HG02678 (cell line): Measurements from ENCODE around the gene ADCY2.
"Not testable (repeated sequence)": the region's sequence is repeated elsewhere in the genome, so short reads cannot be mapped to it uniquely, and the experiment has no call there.

Experiments
- ATAC-seq: cut with Tn5 transposase; IDR thresholded peaks from one replicate; pipeline ENCODE4 v1.9.1; 2021; ENCODE audit warnings: mild to moderate bottlenecking, moderate library complexity; ENCODE audit not compliant: unreplicated experiment

The ADCY2 gene

DNA sequence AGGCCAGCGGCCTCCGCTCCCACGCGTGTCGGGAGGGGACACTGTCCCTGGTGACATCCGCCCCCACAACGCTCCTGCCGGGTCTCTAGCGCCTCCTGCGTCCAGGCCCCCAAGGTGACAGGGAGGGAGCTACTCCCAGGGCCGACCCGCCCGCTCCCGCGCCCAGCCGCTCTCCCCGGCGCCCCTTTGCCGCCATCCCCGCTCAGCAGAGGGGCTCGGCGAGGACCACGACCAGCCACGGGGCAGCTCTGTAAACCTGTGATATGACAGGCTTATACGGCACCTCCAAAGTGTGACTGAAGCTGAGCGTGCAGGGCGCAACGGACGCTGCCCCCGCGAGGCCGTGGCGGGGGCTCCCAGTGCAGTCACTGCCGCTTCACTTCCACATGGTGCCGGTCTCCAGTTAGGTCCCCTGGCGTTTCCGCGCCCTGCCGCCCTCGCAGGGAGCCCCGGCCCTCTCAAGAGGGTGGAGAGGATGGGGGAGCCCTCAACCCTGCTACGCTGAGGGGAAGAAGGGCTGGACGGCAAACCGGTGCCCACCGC lies 978 bp upstream of the ADCY2 start:
- ATAC-seq = no peak

DNA sequence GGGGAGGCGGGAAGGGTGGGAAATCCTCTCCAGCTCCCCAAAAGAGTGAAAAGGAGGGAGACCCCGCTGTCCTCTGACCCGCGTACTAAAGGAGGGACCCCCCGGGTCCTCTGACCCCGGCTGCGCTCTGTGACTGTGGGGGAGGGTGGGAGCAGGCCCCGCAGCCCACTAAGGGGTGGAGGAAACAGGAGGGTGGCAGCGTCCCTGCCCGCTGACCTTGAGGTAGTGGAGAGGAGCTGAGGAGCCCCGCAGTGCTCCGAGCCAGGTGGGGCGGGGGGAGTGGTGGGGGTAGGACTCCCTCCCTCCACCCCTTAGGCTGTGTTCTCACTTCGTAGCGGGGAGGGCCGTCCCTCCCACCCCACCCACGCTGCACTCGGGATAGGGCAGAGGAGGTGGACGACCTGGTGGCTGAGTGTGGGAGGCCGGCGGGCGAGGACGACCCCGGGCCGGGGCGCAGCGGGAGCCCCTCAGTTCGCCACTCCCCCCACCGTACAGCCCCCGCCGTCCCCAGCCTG lies 449 bp upstream of the ADCY2 start:
- no peak for ATAC-seq

DNA sequence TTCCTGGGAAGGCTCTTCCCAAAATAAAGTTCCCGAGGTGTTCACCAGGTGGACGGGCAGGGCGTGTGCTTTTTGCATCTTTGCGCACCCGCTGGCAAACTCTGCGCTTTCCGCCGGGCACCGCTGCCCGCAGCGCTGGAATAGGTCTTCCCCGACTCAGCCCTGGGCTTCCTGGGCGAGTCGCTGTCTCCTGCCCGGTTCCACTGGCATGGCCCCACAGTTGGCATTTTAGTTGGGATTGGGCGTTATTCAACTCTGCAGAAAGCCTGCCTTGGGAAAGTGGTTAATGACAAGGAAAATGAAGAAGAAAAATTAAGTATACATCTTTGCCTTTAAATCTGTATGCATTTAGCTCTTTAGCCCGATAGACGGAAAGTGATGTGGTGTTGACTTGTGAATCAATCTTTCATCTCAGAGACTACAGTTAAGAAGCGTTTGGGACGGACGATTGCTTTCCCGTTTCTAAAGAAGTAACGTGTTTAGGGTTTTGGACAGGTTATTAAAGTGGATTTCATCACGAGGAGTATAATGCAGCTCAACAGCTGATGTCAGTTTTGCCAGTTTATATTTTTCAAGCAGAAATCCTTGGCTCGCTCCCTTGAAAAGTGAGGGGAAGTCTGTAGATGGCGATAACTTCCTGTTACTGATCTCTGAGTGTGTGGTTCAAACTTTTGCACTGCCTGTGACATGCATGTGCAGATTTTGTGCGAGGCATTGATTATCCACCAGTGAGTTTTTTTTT lies 946 bp downstream of the ADCY2 start:
- no peak for ATAC-seq

DNA sequence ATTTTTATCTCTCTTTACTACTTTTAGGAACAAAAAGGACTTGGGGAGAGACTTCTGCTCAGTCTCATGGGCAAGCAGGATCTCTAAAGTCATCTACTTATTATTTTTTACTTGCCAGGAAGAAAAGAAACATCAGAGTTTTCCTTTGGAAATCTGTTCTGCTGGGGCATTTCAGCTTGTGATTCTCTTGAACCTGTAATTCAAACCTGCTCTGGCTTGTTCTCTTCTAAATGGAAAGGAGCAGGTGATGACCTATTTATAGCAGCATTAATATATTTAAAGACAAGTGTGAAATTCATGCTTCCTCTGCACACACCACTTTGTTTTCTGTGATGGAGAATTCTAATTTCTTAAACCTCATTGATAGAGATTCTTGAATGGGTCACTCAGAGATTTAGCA lies 2.0 kb downstream of the ADCY2 start:
- no peak for ATAC-seq

DNA sequence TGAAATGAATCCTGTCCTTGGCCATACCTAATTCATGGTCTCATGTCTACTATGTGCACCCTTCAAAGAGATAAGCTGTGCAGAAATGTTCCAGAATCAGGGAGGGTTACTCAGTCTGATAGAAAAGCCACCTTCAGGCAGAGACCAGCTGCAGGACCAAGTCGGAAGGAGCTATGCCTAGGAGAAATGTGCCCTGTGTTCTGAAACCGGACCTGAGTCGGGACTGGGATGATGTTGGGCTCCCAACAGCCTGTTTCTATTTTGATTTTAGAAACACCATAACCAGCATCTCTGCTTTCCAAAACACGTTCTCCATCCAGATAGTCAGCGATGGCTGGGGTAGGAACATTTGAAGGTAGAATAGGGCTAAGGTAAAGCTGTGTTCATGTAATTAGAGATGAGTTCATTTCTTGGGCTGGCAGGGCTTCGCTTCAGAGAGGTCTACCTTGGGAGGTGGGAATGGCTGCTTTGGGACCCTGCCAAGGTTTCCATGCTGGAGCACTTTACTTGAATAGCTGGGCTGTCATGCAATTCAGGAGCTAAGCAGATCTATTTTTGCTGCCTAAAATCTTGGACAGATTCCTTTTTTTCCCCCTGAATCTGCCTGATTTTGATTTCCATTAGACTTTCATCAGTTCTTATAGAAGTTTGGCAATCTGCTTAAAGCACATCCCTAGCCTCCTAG lies 2.8 kb downstream of the ADCY2 start:
- ATAC-seq = no peak

DNA sequence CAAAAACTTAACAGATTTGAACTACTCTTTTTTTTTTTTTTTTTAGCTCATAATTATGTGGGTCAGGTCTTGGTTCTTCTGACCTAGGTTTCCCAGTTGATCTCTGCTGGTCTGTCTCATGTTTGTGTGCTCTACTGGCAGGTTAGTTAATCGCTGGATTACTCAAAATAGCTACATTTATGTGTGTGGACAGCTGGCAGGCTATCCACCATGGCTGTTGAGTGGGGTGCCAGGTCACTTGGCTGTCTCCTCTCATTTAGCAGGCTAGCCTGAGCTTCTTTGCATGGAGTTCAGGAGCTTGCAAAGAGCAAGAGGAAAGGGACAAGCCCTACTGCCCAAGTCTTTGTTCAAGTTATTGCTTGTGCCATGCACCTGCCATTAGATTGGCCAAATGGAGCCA lies 9.3 kb downstream of the ADCY2 start:
- no peak for ATAC-seq

DNA sequence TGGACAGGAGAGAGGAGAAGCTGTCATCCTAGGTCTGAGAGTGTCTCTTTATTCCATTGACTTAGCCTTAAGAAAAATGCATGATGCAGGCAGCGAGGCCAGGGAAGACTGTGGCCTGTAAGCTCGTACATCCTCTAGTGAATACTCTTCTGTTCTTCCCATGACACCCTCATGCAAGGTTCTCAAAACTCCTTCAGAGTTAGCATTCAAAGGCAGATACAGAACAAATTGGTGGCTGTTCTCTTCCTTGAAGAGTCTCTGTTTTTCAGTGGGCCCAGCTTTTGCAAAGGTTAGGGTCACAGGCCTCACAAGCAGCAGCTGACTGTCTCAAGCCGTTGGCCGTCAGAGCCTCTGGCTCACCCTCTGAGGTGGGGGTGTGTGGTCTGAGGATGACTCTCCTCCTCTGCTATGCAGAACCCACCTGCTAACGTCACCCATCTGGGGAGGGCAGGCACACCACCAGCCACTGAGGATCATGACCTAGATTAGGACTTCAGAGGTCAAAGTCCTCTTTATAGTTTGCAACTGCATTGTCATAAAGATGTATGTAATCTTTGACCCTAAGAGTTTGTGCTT lies 15.1 kb downstream of the ADCY2 start:
- no peak for ATAC-seq

DNA sequence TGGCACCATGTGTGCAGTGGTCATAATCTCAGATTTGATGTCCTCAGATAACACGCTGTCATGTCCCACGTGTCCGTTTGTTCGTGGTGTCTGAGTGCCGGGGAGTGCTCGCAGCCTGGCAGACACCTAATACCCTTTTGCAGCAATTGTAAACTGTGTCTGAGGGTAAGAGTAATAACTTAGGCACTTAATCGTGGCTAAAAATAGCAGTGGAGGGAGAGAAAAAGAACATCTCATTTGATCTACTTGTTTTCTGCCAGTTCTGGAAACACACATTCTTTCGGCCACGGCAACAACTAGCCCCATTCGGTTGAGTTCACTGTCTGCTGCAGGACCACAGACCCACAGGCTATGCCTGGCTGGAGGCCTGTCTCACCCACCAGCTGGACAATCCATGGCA lies 16.5 kb downstream of the ADCY2 start:
- no peak for ATAC-seq

DNA sequence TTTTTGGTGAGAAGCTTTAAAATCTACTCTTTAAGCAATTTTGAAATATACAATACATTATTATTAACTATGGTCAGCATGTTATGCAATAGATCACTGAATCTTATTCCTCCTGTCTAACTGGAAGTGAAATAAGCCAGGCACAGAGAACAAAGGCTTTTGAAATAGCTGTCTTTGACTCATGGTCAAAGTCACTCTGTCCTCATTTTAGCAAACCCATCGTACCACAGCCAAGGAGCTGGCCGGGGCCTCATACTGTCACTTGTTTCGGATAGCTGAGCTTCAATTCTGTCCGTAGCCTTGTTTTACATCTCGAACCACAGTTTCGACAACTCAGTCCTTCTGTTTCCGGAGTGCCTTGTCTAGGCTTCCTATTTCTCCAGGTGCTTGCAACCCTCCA lies 19.2 kb downstream of the ADCY2 start:
- ATAC-seq = no peak

DNA sequence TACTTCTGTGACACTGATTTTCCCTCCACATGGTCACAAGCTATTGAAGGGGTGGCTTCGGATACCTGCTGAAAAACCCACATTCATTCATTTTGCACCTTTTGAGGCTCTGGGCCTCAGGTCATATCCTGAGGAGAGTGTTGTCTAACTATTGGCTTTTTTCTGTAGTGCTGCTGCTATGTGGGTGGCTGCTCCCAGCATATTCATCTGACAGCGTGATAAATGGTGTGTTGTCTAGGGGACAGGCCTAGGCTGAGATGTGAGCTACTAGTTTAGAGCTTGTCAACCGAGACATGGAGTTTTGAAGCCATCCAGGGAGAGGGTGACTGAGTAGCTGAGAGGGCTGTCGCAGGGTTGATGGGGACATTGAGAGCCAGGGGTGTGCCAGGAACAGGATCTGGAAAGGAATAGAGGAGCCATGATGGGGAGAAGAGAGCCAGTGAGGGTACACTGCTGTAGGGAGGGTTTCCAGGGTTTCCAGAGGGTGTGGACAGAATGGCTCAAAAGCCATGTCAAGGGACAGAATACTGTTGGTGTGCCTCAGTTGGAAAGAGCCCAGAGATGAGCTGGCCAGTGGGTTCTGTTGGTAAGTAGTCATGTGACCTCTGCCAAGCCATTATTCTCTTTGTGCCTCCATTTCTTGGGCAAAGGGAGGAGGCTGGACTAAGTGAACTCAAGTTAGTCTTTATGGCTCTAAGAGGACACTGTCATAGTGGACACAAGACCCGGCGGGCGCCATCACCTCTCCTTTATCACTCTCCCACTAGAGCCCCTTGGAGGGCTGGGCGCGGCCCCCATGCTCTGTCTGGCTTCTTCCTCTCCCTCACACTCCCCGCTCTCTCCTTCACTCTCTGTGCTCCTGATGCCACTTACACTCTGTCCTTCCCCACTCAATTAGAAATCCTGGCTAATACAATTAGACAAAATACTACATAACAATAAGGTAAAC lies 19.9 kb downstream of the ADCY2 start:
- ATAC-seq = no peak

DNA sequence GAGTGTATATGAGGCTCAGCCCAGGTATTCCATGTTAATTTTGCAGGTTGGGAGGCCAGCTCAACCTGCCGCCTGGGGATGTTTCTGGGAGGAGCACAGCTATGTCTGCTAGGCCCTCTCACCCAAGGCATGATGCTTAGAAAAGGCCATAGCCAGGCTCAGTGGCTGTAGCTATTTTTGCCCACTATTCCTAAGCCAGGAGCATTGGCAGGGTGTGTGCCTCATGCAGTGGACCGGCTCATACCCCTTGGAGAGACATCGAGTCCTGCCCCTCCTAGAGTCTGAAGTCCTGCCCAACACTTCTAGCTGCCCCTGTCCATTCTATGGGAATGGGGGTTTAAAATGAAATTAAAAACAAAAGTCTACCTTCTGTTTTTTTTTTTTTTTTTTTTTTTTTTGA lies 22.3 kb downstream of the ADCY2 start:
- no peak for ATAC-seq

DNA sequence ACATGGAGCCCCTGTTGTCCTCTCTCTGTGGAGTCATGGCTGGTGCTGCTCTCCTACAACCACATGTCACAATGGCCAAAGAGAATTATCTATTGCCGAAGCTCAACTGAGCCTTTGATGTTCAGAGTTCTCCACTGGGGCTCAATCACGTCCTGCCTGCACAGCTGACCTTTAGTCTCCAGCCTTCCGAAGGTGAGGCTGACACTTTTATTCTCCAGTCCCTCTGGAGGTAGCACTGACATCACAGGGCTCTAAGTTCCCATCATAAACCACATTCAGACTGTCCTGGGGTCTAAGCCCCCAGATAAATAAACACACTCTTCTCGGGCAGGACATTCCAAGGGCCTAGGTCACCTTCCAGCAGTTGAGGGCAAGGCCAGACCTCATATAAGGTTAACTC lies 23.4 kb downstream of the ADCY2 start:
- ATAC-seq = no peak

DNA sequence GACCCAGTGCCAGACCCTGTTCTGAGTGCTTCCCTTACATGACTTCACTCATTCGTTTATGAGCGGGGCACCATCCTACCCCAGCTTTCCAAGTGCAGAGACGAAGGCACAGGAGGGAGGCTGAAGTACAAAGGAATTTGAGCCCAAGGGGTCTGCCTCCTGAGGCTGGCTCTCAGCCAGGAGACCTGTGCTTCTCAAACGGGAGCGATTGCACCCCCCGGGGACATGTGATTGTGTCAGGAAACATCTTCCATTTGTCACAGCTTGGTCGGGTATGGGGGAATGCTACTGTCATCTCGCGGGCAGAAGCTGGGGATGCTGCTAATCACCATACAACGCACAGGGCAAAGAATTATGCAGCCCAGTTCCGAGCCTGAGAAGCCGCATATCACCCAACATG lies 23.9 kb downstream of the ADCY2 start:
- no peak for ATAC-seq

DNA sequence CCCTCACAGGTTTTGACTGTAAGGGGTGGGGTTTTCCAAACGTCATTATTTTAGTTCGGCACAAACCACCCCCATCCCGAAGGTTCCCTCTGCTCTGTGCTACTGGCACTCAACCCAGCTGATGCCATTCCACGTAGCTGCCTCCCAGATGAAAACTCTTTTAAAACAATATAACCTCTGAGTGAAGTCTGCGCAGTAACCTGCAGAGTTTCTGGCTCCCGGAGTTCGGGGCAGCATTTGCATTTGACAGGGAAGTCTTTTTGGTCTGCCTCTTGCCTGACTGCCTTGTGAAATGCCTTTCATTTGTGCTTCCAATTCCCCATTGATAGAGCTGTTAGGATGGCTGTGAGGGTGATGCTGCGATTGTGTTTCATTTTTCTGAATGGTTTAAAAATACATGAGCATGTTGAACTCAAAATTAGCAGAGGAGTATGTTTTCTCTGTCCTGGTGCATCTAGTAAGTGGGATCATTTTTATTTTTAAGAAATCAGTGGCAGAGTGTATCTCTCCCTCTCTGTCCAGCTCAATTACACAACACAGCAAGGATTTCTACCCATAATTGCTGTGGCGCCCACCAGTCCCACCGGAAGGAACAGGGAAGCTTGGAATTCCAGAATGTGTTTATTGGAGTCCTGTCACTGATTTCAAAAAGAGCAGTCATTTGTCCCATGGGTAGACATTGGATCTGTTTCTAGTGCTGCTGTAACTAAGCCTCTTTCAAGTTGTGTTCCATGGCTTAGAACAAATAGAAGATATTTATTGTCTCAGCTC lies 24.8 kb downstream of the ADCY2 start:
- no peak for ATAC-seq

DNA sequence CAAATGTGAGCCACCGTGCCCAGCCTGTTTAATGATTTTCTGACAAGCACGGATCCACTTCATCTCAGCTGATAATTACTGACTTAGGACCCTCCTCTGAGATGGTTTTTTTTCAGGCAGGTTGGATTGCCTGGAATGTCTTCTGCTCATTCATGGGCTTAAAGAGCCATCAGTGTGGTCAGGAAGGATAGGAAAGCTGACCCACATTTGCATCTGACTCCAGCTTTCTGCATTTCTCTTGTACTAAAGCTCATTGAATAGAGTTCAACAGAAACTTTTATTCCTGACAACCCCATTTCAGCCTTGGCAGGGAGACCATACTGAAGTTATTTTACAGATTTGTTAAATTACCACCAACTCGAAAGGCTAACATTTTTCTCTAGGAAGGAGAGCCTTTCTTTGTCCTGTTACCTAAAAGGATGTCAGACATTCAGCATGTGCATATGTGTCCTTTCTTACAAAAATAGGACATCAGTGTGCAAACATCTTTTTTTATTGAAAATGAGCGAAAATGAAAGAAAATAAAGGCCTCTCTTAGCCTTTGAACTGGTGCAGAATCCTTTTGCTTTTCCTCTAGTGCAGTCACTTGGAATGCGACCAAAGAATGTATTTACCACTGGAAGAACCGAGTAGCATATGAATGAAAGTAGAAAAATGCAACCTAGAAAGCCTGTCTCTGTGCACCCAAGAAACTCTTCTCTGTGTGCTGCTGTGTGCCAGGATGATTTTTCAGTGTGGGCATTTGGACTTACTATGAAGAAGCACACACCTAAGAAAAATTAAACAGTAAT lies 26.6 kb downstream of the ADCY2 start:
- no peak for ATAC-seq

DNA sequence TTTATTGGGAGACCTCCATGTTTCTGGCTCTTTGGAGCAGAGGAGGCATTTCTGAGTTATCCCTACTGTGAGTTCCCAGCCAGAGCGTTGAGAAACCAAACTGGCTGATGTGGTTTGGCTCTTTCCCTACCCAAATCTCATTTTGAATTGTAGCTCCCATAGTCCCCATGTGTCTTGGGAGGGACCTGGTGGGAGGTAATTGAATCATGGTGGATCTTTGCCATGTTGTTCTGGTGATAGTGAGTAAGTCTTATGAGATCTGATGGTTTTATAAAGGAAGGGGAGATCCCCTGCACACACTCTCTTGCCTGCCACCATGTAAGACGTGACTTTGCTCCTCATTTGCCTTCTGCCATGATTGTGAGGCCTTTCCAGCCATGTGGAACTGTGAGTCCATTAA lies 27.3 kb downstream of the ADCY2 start:
- ATAC-seq = not testable (repeated sequence)

DNA sequence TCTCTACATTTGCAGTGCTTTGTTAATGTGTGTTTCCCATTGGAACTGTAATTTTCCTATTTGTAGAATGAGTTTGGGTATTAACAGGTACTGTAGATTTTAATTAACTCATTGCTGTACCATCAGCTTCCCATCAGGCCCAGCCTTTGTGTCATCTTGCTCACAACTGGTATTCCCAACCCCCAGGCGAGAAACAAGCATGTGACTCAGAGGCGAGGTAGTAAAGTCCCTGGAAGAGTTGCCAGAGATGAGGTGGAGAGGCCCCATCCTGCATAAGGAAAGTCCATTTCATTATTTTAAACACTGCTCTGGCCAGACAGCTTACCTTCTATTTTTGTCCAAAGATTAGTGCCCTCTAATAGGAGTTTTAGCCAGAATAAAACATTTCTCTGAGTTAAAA lies 29.9 kb downstream of the ADCY2 start:
- ATAC-seq = no peak

DNA sequence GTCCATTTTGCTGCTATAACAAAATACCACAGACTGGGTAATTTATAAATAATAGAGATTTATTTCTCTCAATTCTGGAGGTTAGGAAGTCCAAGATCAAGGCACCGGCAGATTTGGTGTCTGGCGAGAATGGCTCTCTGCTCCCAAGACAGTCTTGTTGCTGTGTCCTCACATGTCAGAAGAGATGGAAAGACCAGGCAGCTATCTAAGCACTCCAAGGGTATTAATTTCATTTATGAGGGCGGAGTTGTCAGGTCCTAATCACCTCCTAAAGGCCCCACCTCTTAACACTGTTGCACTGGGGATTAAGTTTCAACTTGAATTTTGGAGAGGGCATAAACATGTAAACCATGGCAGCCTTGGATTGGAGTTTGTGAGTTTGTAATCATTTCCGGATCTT lies 30.3 kb downstream of the ADCY2 start:
- ATAC-seq = no peak

DNA sequence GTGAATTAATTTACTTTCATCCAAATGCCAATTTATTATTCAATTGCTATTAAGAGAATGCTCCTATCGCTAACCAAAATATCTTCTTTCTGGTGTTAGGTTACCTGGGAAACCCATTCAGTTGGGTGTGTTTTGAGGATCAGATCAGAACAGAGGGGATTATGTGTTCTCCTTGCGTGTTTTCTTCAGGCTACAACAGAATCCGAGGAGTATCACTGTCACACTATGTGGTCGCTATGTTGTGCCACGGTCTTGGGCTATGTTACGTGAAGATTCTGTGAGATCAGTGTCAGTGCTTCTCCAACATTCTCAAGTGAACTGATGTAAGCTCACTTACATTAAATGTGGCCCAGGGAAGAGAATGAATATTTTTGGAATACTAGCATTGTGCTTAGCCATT lies 39.0 kb downstream of the ADCY2 start:
- ATAC-seq = no peak
